Loucy (cell line): ENCODE measurements around the gene SLC8A2.

Experiments
- H2AFZ ChIP-seq: fragments of 200-600 bp; sonication (generic); 2 replicates; pipeline ENCODE4 v1.6.0; 2016; ENCODE audit warnings: antibody characterized with exemption, mild to moderate bottlenecking, low read length, moderate library complexity
- H3F3A ChIP-seq: fragments of 200-600 bp; 2 replicates; pipeline ENCODE4 v1.6.0; 2016; ENCODE audit warnings: antibody characterized with exemption, low read depth, mild to moderate bottlenecking
- H3K27me3 ChIP-seq: fragments of 200-600 bp; sonication (generic); 2 replicates; pipeline ENCODE4 v1.6.1; 2014; ENCODE audit warnings: low read length, mild to moderate bottlenecking; ENCODE audit not compliant: insufficient read depth, poor library complexity, severe bottlenecking
- H3K36me3 ChIP-seq: fragments of 200-600 bp; sonication (generic); 2 replicates; pipeline ENCODE4 v1.6.1; 2016; ENCODE audit warnings: low read length; ENCODE audit not compliant: insufficient read depth
- H3K4me1 ChIP-seq: fragments of 200-600 bp; sonication (generic); 2 replicates; pipeline ENCODE4 v1.5.1; 2014; ENCODE audit warnings: low read length, mild to moderate bottlenecking; ENCODE audit not compliant: insufficient read depth, poor library complexity, severe bottlenecking
- H3K4me2 ChIP-seq: fragments of 200-600 bp; sonication (generic); 2 replicates; pipeline ENCODE4 v1.6.0; 2014; ENCODE audit warnings: antibody characterized with exemption, low read length, low read depth, mild to moderate bottlenecking; ENCODE audit not compliant: poor library complexity, severe bottlenecking
- H3K4me3 ChIP-seq: fragments of 200-600 bp; sonication (generic); 2 replicates; pipeline ENCODE4 v1.5.1; 2014; ENCODE audit warnings: low read length, mild to moderate bottlenecking, mixed read lengths; ENCODE audit not compliant: poor library complexity, severe bottlenecking
- H3K79me2 ChIP-seq: fragments of 200-600 bp; sonication (generic); 2 replicates; pipeline ENCODE4 v1.6.1; 2014; ENCODE audit warnings: low read length; ENCODE audit not compliant: insufficient read depth
- H3K9ac ChIP-seq: fragments of 200-600 bp; sonication (generic); 2 replicates; pipeline ENCODE4 v1.6.0; 2014; ENCODE audit warnings: mild to moderate bottlenecking, low read depth, low read length, moderate library complexity; ENCODE audit not compliant: poor library complexity, severe bottlenecking
- H3K9me2 ChIP-seq: fragments of 200-600 bp; sonication (generic); replicated peaks from 2 replicates; pipeline ENCODE4 v1.6.1; 2016; ENCODE audit warnings: low read depth, low read length, mixed read lengths
- H3K9me3 ChIP-seq: fragments of 200-600 bp; sonication (generic); 2 replicates; pipeline ENCODE4 v1.6.1; 2014; ENCODE audit warnings: mild to moderate bottlenecking, antibody characterized with exemption, low read length, low read depth; ENCODE audit not compliant: insufficient read depth
- H4K20me1 ChIP-seq: fragments of 200-600 bp; sonication (generic); 2 replicates; pipeline ENCODE4 v1.6.0; 2014; ENCODE audit warnings: antibody characterized with exemption, low read length, mild to moderate bottlenecking; ENCODE audit not compliant: insufficient read depth, poor library complexity, severe bottlenecking
- CTCF ChIP-seq: fragments of 200-600 bp; sonication (generic); conservative IDR thresholded peaks from 2 replicates; pipeline ENCODE4 v1.5.1; 2014; ENCODE audit warnings: mild to moderate bottlenecking, antibody characterized with exemption, low read length
- EZH2phosphoT487 ChIP-seq: fragments of 200-600 bp; IDR thresholded peaks from 2 replicates; pipeline ENCODE4 v1.6.1; 2018; ENCODE audit warnings: antibody characterized with exemption, mild to moderate bottlenecking, moderate library complexity, borderline replicate concordance

SLC8A2 gene

GRCh38 chr19:47378246-47378645 lies 93.4 kb downstream of the SLC8A2 start:
- Histone ChIP-seq H3K9me3 (no peaks in the 10 kb centered on the region), H3K9me2 (no peaks in the 10 kb centered on the region), H3K36me3 (peaks cover 72% of the 10 kb centered on the region; the same call in 1 of the 2 replicates), H3K9ac (no peak overlapping the region), H3K79me2 (no peaks in the 10 kb centered on the region), H4K20me1 (no peaks in the 10 kb centered on the region), H2AFZ (no peak overlapping the region), H3K4me3 (no peak overlapping the region), H3K4me1 (no peaks in the 10 kb centered on the region), H3K4me2 (no peak overlapping the region), H3F3A (no peaks in the 10 kb centered on the region), H3K27me3 (no peaks in the 10 kb centered on the region)
- TF ChIP-seq CTCF = no peak
- no peak for TF ChIP-seq EZH2phosphoT487
